PC-3 (cell line): ENCODE results near the gene ABHD14A. TPM values are rescaled to one million over a fixed set of nuclear protein-coding genes. Genes with fewer than 3 reads are reported as not detected.

Source experiments
- ATAC-seq: fragments of 200-7000 bp; cut with Tn5 transposase; 2 replicates; pipeline ENCODE4 v1.9.1; 2020; ENCODE audit warnings: mild to moderate bottlenecking, moderate library complexity
- BruUV-seq: library from RNA; stranded (reverse); fragments of 400-500 nt; replicated peaks from 2 replicates; lab custom pipeline; 2021; lab: Mats Ljungman, UMichigan
- CTCF ChIA-PET: fragments of 300-600 bp; sonication (Branson Sonifier 250); formaldehyde crosslinking; loops from one replicate; lab custom pipeline; 2022; ENCODE audit warnings: antibody characterized with exemption; lab: Charles Lee
- POLR2A ChIA-PET: fragments of 300-600 bp; sonication (Branson Sonifier 250); formaldehyde crosslinking; loops from one replicate; lab custom pipeline; 2022; ENCODE audit warnings: antibody characterized with exemption; ENCODE audit not compliant: unreplicated experiment; lab: Charles Lee
- DNase-seq: peaks from one replicate; pipeline ENCODE4 v3.0.0-alpha.2; 2015
- H2AFZ ChIP-seq: fragments of 300-600 bp; sonication (generic); 2 replicates; pipeline ENCODE4 v1.6.0; 2016; ENCODE audit warnings: antibody characterized with exemption, low read length
- H3F3A ChIP-seq: fragments of 300-600 bp; sonication (generic); one replicate; pipeline ENCODE4 v1.6.0; 2017; ENCODE audit warnings: antibody characterized with exemption, low read length, control low read depth, mild to moderate bottlenecking; ENCODE audit not compliant: unreplicated experiment
- H3K27ac ChIP-seq: fragments of 300-600 bp; sonication (generic); 2 replicates; pipeline ENCODE4 v1.5.1; 2016; ENCODE audit warnings: mild to moderate bottlenecking, low read length
- H3K27me3 ChIP-seq: fragments of 300-600 bp; sonication (generic); 2 replicates; pipeline ENCODE4 v1.6.1; 2016; ENCODE audit warnings: low read length, mixed read lengths
- H3K36me3 ChIP-seq: fragments of 300-600 bp; sonication (generic); 2 replicates; pipeline ENCODE4 v1.6.1; 2016; ENCODE audit warnings: low read depth, mixed run types, low read length, mixed read lengths
- H3K4me1 ChIP-seq: fragments of 300-600 bp; sonication (generic); 2 replicates; pipeline ENCODE4 v1.5.1; 2016; ENCODE audit warnings: low read length; ENCODE audit not compliant: insufficient read depth
- H3K4me2 ChIP-seq: fragments of 300-600 bp; sonication (generic); 2 replicates; pipeline ENCODE4 v1.6.0; 2016; ENCODE audit warnings: low read length
- H3K4me3 ChIP-seq: fragments of 300-600 bp; sonication (generic); 2 replicates; pipeline ENCODE4 v1.5.1; 2016; ENCODE audit warnings: mild to moderate bottlenecking, low read length, mixed read lengths
- H3K79me2 ChIP-seq: fragments of 300-600 bp; sonication (generic); 2 replicates; pipeline ENCODE4 v1.6.1; 2017; ENCODE audit warnings: low read length, mixed read lengths
- H3K9ac ChIP-seq: fragments of 300-600 bp; sonication (generic); 2 replicates; pipeline ENCODE4 v1.6.0; 2016; ENCODE audit warnings: mild to moderate bottlenecking, low read length
- H3K9me2 ChIP-seq: fragments of 300-600 bp; sonication (generic); replicated peaks from 2 replicates; pipeline ENCODE4 v1.6.1; 2016; ENCODE audit warnings: mixed run types, low read length, mixed read lengths
- H3K9me3 ChIP-seq: fragments of 300-600 bp; sonication (generic); 2 replicates; pipeline ENCODE4 v1.6.1; 2016; ENCODE audit warnings: low read length, mixed read lengths
- H4K20me1 ChIP-seq: fragments of 300-600 bp; sonication (generic); 2 replicates; pipeline ENCODE4 v1.6.1; 2016; ENCODE audit warnings: low read length, mixed read lengths
- CTCF ChIP-seq: fragments of 300-600 bp; sonication (generic); conservative IDR thresholded peaks from 2 replicates; pipeline ENCODE4 v1.5.1; 2017; ENCODE audit warnings: antibody characterized with exemption, low read depth, mild to moderate bottlenecking, low read length
- EZH2 ChIP-seq: fragments of 300-600 bp; sonication (generic); IDR thresholded peaks from one replicate; pipeline ENCODE4 v1.6.1; 2017; ENCODE audit warnings: antibody characterized with exemption, mild to moderate bottlenecking, low read length; ENCODE audit not compliant: unreplicated experiment
- EZH2phosphoT487 ChIP-seq: fragments of 300-600 bp; sonication (generic); IDR thresholded peaks from 2 replicates; pipeline ENCODE4 v1.6.1; 2018; ENCODE audit warnings: mild to moderate bottlenecking, antibody characterized with exemption, low read length, borderline replicate concordance
- intact Hi-C: fragments of 100-400 bp; cut with micrococcal nuclease; formaldehyde crosslinking; loops from 2 replicates; pipeline ENCODE4 v1.9.0; 2023
- total RNA-seq: library from RNA; depleted of rRNA; stranded (reverse); fragments of >200 nt; gene quantifications from 2 replicates; pipeline ENCODE4 v1.2.3, GENCODE V29; 2014

The ABHD14A gene
- total RNA-seq, 1 experiment from 2014 or later: 23.4 TPM

GRCh38 chr3:52023860-52024764 is 49.2 kb downstream of the ABHD14A start:
- H3K4me2 ChIP-seq: no peak overlapping the region
- no peaks in the 10 kb centered on the region for H3K27me3 ChIP-seq
- TF ChIP-seq CTCF (no peak), EZH2 (no peak), EZH2phosphoT487 (no peak)
- H3K79me2 ChIP-seq: no peaks in the 10 kb centered on the region
- no peak overlapping the region for H3K4me3 ChIP-seq
- ATAC-seq (no peak), DNase-seq (no peak)
- no peaks in the 10 kb centered on the region for H3F3A ChIP-seq
- H3K9me2 ChIP-seq: no peaks in the 10 kb centered on the region
- H3K9ac ChIP-seq: no peak overlapping the region
- H3K9me3 ChIP-seq: no peaks in the 10 kb centered on the region
- H2AFZ ChIP-seq: no peak overlapping the region
- intact Hi-C loops: no loop called here
- POLR2A ChIA-PET: no interaction called here
- H4K20me1 ChIP-seq: no peaks in the 10 kb centered on the region
- H3K36me3 ChIP-seq: no peaks in the 10 kb centered on the region
- no peak overlapping the region for H3K27ac ChIP-seq
- BruUV-seq: no TSS peak
- no peaks in the 10 kb centered on the region for H3K4me1 ChIP-seq
- CTCF ChIA-PET: no interaction called here

GRCh38 chr3:52024765-52025452 is 50.0 kb downstream of the ABHD14A start:
- TF ChIP-seq EZH2phosphoT487 (no peak), EZH2 (no peak), CTCF (no peak)
- Histone ChIP-seq H3K9me3 (no peaks in the 10 kb centered on the region), H3K4me3 (no peak overlapping the region), H3K79me2 (no peaks in the 10 kb centered on the region), H3K4me2 (no peak overlapping the region), H3K9ac (no peak overlapping the region), H3K27me3 (no peaks in the 10 kb centered on the region), H3K27ac (no peak overlapping the region), H4K20me1 (no peaks in the 10 kb centered on the region), H3F3A (no peaks in the 10 kb centered on the region), H3K4me1 (no peaks in the 10 kb centered on the region), H3K9me2 (no peaks in the 10 kb centered on the region), H3K36me3 (no peaks in the 10 kb centered on the region), H2AFZ (no peak overlapping the region)
- ChIA-PET POLR2A (no interaction called here), CTCF (no interaction called here)
- DNase-seq (no peak), ATAC-seq (no peak)
- BruUV-seq: no TSS peak
- intact Hi-C loops: no loop called here
